ENCODE measurements around the gene HIBADH. TPM values are rescaled to one million over a fixed set of nuclear protein-coding genes. Genes with fewer than 3 reads are reported as not detected.

The HIBADH gene
- total RNA-seq, 3 donors from 2014 or later: 26.2 to 49.2 (median 30.1) TPM

GRCh38 chr7:27633062-27633461 is 29.6 kb downstream of the HIBADH start:
- intact Hi-C loops (cut with DNase I, micrococcal nuclease): no loop called here
- no peak for ATAC-seq
- H3K9me3 ChIP-seq: no peaks in the 10 kb centered on the region
- H3K4me1 ChIP-seq (ENCODE audit: low read depth): no peaks in the 10 kb centered on the region
- H3K36me3 ChIP-seq (ENCODE audit: low read depth): no peaks in the 10 kb centered on the region
- H3K4me3 ChIP-seq: no peak overlapping the region
- no peak for TF ChIP-seq CTCF (IDR thresholded peaks at IDR 0.05)
- DNase-seq: no peak

- DNase-seq (no peak), ATAC-seq (no peak)
- no peaks in the 10 kb centered on the region for H3K9me3 ChIP-seq
- no peaks in the 10 kb centered on the region for H3K36me3 ChIP-seq (ENCODE audit: low read depth)
- H3K4me3 ChIP-seq: no peak overlapping the region
- intact Hi-C loops (cut with DNase I, micrococcal nuclease): no loop called here
- no peak for TF ChIP-seq CTCF (IDR thresholded peaks at IDR 0.05)
- H3K4me1 ChIP-seq (ENCODE audit: low read depth): no peaks in the 10 kb centered on the region
These were observed 31.3 kb downstream of the HIBADH start for GRCh38 chr7:27631391-27631790.

- intact Hi-C loops (cut with DNase I, micrococcal nuclease): no loop called here
- no peak for TF ChIP-seq CTCF (IDR thresholded peaks at IDR 0.05)
- H3K4me1 ChIP-seq (ENCODE audit: low read depth): no peaks in the 10 kb centered on the region
- DNase-seq (no peak), ATAC-seq (no peak)
- H3K36me3 ChIP-seq (ENCODE audit: low read depth): no peaks in the 10 kb centered on the region
- no peak overlapping the region for H3K4me3 ChIP-seq
- H3K9me3 ChIP-seq: no peaks in the 10 kb centered on the region
These were observed 35.5 kb downstream of the HIBADH start for GRCh38 chr7:27627146-27627545.

GRCh38 chr7:27619492-27619891 is 43.2 kb downstream of the HIBADH start:
- peaks cover 32% of the 10 kb centered on the region for H3K9me3 ChIP-seq
- no peak for TF ChIP-seq CTCF (IDR thresholded peaks at IDR 0.05)
- intact Hi-C loops (cut with DNase I, micrococcal nuclease): no loop called here
- no peak overlapping the region for H3K4me3 ChIP-seq
- H3K4me1 ChIP-seq (ENCODE audit: low read depth): no peaks in the 10 kb centered on the region
- no peaks in the 10 kb centered on the region for H3K36me3 ChIP-seq (ENCODE audit: low read depth)
- ATAC-seq (no peak), DNase-seq (no peak)

- intact Hi-C loops (cut with DNase I, micrococcal nuclease): no loop called here
- Histone ChIP-seq H3K36me3 (ENCODE audit: low read depth) (no peaks in the 10 kb centered on the region), H3K4me3 (no peak overlapping the region), H3K9me3 (peaks cover 32% of the 10 kb centered on the region), H3K4me1 (ENCODE audit: low read depth) (no peaks in the 10 kb centered on the region)
- DNase-seq (no peak), ATAC-seq (no peak)
- no peak for TF ChIP-seq CTCF (IDR thresholded peaks at IDR 0.05)
These were observed 44.9 kb downstream of the HIBADH start for GRCh38 chr7:27617651-27618381.

Data from mucosa of descending colon (tissue), 3 donors.